Ishikawa (cell line): ENCODE measurements around the gene SEMA6A.

Experiments
- CEBPB ChIP-seq: IDR thresholded peaks from 2 replicates; pipeline ENCODE4 v1.6.1; 2012
- CREB1 ChIP-seq: IDR thresholded peaks from 2 replicates; pipeline ENCODE4 v1.6.1; 2012; ENCODE audit warnings: low read depth
- EGR1 ChIP-seq: IDR thresholded peaks from 2 replicates; pipeline ENCODE4 v1.6.1; 2012
- EP300 ChIP-seq: IDR thresholded peaks from 2 replicates; pipeline ENCODE4 v1.6.1; 2012; ENCODE audit warnings: borderline replicate concordance
- FOXM1 ChIP-seq: IDR thresholded peaks from 2 replicates; pipeline ENCODE4 v1.6.1; 2012; ENCODE audit warnings: low read depth, borderline replicate concordance
- MAX ChIP-seq: IDR thresholded peaks from 2 replicates; pipeline ENCODE4 v1.6.1; 2012
- NFIC ChIP-seq: IDR thresholded peaks from 2 replicates; pipeline ENCODE4 v1.6.1; 2012
- RAD21 ChIP-seq: IDR thresholded peaks from 2 replicates; pipeline ENCODE4 v1.6.1; 2012; ENCODE audit warnings: low read depth
- REST ChIP-seq: IDR thresholded peaks from 2 replicates; pipeline ENCODE4 v1.6.1; 2012; ENCODE audit warnings: low read depth, mild to moderate bottlenecking
- TAF1 ChIP-seq: IDR thresholded peaks from 2 replicates; pipeline ENCODE4 v1.6.1; 2012; ENCODE audit warnings: low read depth, mild to moderate bottlenecking
- TCF12 ChIP-seq: IDR thresholded peaks from 2 replicates; pipeline ENCODE4 v1.6.1; 2012; ENCODE audit warnings: low read depth
- TEAD4 ChIP-seq: IDR thresholded peaks from 2 replicates; pipeline ENCODE4 v1.6.1; 2012
- USF1 ChIP-seq: IDR thresholded peaks from 2 replicates; pipeline ENCODE4 v1.6.1; 2012
- YY1 ChIP-seq: IDR thresholded peaks from 2 replicates; pipeline ENCODE4 v1.6.1; 2012; ENCODE audit warnings: low read depth
- ZBTB7A ChIP-seq: IDR thresholded peaks from 2 replicates; pipeline ENCODE4 v1.6.1; 2012; ENCODE audit warnings: low read depth

SEMA6A gene

GRCh38 chr5:116559673-116560164, 14.9 kb downstream of the SEMA6A start:
- TF ChIP-seq ZBTB7A, result no peak
- TF ChIP-seq CEBPB, result no peak
- TF ChIP-seq TEAD4, result no peak
- TF ChIP-seq FOXM1, result no peak
- TF ChIP-seq EP300, result no peak
- no peak for TF ChIP-seq TAF1
- TF ChIP-seq YY1, result no peak

GRCh38 chr5:116559239-116559638, 15.4 kb downstream of the SEMA6A start:
- TF ChIP-seq REST (no peak), YY1 (no peak), MAX (no peak), EGR1 (no peak), CREB1 (no peak), TEAD4 (no peak), EP300 (no peak), TCF12 (no peak), CEBPB (no peak), FOXM1 (no peak), RAD21 (no peak)

GRCh38 chr5:116557669-116558271, 16.9 kb downstream of the SEMA6A start:
- peak; percentile 63 for TF ChIP-seq RAD21
- no peak for TF ChIP-seq REST

GRCh38 chr5:116554764-116555163, 19.9 kb downstream of the SEMA6A start:
- TF ChIP-seq NFIC, result no peak
- TF ChIP-seq EP300, result no peak
- TF ChIP-seq TAF1, result no peak
- no peak for TF ChIP-seq TCF12
- TF ChIP-seq RAD21, result no peak
- no peak for TF ChIP-seq FOXM1
- no peak for TF ChIP-seq USF1
- no peak for TF ChIP-seq CREB1
- TF ChIP-seq REST, result no peak
- TF ChIP-seq EGR1, result no peak
- no peak for TF ChIP-seq YY1
- TF ChIP-seq CEBPB, result no peak
- TF ChIP-seq TEAD4, result no peak
- no peak for TF ChIP-seq MAX
- no peak for TF ChIP-seq ZBTB7A

- no peak for TF ChIP-seq EP300
- no peak for TF ChIP-seq CEBPB
- TF ChIP-seq EGR1, result no peak
- no peak for TF ChIP-seq YY1
- TF ChIP-seq RAD21, result no peak
- no peak for TF ChIP-seq REST
- TF ChIP-seq CREB1, result no peak
- TF ChIP-seq NFIC, result no peak
- no peak for TF ChIP-seq MAX
- TF ChIP-seq ZBTB7A, result no peak
- no peak for TF ChIP-seq FOXM1
- no peak for TF ChIP-seq TEAD4
- no peak for TF ChIP-seq USF1
- no peak for TF ChIP-seq TCF12
- TF ChIP-seq TAF1, result no peak
Observed at GRCh38 chr5:116553366-116553765, 21.3 kb downstream of the SEMA6A start.
